ENCODE data around the gene PPM1H. TPM values are rescaled to one million over a fixed set of nuclear protein-coding genes. Genes with fewer than 3 reads are reported as not detected.

The PPM1H gene
- total RNA-seq, 1 experiment from 2014 or later: 0.04 TPM

DNA sequence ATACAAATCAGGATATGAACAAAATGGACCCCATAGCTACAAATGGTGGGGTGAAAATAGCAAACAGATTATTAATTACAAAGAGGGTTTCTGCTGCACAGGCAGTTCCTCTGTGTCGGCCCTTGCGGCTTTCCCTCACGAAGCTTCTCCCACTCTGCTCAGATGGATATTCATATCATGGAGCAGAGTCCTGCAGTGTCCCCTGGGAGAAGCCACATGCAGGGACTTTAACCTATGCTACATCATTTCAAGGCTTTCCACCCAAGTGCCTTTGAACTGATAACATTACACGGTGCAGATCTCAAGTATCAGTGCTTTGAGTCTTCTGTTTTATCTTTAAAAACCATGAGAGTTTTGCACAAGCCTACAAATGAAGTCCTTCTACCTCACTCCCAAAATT is 229.1 kb downstream of the PPM1H start:
- BruUV-seq (replicated peaks): no TSS peak
- Histone ChIP-seq H3K4me3 (ENCODE audit: low read depth, low read length, poor library complexity, severe bottlenecking) (no peak overlapping the region), H3K4me1 (ENCODE audit: insufficient read depth, low read length, poor library complexity, severe bottlenecking) (peaks cover 23% of the 10 kb centered on the region), H3K36me3 (ENCODE audit: insufficient read depth, low read length, poor library complexity, severe bottlenecking) (no peaks in the 10 kb centered on the region), H3K27ac (ENCODE audit: low read depth, low read length, poor library complexity, severe bottlenecking) (no peak overlapping the region), H3K27me3 (replicated peaks; ENCODE audit: insufficient read depth, low read depth, low read length, poor library complexity) (no peaks in the 10 kb centered on the region), H3K9me3 (ENCODE audit: low read depth, low read length, poor library complexity, severe bottlenecking) (no peaks in the 10 kb centered on the region)
- no peak for DNase-seq (ENCODE audit: low spot score)
- intact Hi-C loops (cut with micrococcal nuclease; ENCODE audit: unreplicated experiment): no loop called here
- ChIA-PET POLR2A (ENCODE audit: low non-redundant PET) (no interaction called here), CTCF (no interaction called here)
- TF ChIP-seq EZH2 (IDR thresholded peaks at IDR 0.05; ENCODE audit: borderline replicate concordance, low read depth, low read length, poor library complexity, severe bottlenecking): no peak
- TF ChIP-seq, protein P1, sequence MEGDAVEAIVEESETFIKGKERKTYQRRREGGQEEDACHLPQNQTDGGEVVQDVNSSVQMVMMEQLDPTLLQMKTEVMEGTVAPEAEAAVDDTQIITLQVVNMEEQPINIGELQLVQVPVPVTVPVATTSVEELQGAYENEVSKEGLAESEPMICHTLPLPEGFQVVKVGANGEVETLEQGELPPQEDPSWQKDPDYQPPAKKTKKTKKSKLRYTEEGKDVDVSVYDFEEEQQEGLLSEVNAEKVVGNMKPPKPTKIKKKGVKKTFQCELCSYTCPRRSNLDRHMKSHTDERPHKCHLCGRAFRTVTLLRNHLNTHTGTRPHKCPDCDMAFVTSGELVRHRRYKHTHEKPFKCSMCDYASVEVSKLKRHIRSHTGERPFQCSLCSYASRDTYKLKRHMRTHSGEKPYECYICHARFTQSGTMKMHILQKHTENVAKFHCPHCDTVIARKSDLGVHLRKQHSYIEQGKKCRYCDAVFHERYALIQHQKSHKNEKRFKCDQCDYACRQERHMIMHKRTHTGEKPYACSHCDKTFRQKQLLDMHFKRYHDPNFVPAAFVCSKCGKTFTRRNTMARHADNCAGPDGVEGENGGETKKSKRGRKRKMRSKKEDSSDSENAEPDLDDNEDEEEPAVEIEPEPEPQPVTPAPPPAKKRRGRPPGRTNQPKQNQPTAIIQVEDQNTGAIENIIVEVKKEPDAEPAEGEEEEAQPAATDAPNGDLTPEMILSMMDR (conservative IDR thresholded peaks at IDR 0.05; ENCODE audit: low read depth, low read length): no peak

DNA sequence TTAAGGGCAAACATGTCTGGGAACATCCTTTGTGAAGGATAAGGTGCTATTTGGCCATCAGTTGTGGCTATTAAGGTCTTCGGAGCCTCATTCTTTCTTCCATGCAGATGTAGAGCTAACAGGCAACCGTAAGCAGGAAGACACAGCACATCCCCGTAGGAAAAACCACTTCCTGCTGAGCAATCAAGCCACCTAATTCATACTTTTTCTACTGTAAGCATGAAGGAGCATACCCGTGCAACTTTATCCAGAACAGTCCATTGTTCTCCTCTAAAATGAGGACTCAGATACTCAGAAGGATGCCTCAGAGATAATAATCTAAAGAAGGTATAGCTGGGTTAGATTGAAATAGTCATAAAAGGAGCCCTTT is 232.0 kb downstream of the PPM1H start:
- intact Hi-C loops (cut with micrococcal nuclease; ENCODE audit: unreplicated experiment): no loop called here
- peak overlapping the region; percentile 56 for H3K27ac ChIP-seq (ENCODE audit: low read depth, low read length, poor library complexity, severe bottlenecking)
- no TSS peak for BruUV-seq (replicated peaks)
- H3K4me1 ChIP-seq (ENCODE audit: insufficient read depth, low read length, poor library complexity, severe bottlenecking): peaks cover 23% of the 10 kb centered on the region
- TF ChIP-seq EZH2 (IDR thresholded peaks at IDR 0.05; ENCODE audit: borderline replicate concordance, low read depth, low read length, poor library complexity, severe bottlenecking): no peak
- TF ChIP-seq, protein P1 (conservative IDR thresholded peaks at IDR 0.05; ENCODE audit: low read depth, low read length): no peak
- DNase-seq (ENCODE audit: low spot score): peak; percentile 66
- H3K36me3 ChIP-seq (ENCODE audit: insufficient read depth, low read length, poor library complexity, severe bottlenecking): no peaks in the 10 kb centered on the region
- ChIA-PET POLR2A (ENCODE audit: low non-redundant PET) (no interaction called here), CTCF (interaction anchor here (0.5 kb wide), 1 partner anchor 16 kb away, joined by 3 read pairs; no protein-coding TSS in a partner anchor)
- no peaks in the 10 kb centered on the region for H3K9me3 ChIP-seq (ENCODE audit: low read depth, low read length, poor library complexity, severe bottlenecking)
- H3K4me3 ChIP-seq (ENCODE audit: low read depth, low read length, poor library complexity, severe bottlenecking): no peak overlapping the region
- H3K27me3 ChIP-seq (replicated peaks; ENCODE audit: insufficient read depth, low read depth, low read length, poor library complexity): no peaks in the 10 kb centered on the region

DNA sequence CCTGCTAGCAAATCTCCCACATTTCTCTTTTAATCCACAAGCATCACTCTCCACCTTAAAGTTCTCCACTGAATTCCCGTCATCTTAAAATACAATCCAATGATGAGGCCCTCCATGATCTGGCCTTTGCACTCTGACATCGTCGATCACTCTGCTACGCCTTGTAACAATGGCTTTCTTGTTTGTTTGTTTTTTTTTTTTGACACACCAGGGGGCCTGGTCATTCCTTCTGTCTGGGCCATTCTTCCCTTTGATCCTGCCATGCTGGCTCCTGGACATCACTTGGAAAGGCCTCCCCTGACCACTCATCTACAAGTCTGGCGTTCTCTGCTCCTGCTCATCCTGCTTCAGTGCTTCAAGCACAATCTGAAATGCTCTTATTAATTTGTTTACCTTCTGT is 233.5 kb downstream of the PPM1H start:
- POLR2A ChIA-PET (ENCODE audit: low non-redundant PET): no interaction called here
- DNase-seq (ENCODE audit: low spot score): no peak
- Histone ChIP-seq H3K27ac (ENCODE audit: low read depth, low read length, poor library complexity, severe bottlenecking) (no peak overlapping the region), H3K4me1 (ENCODE audit: insufficient read depth, low read length, poor library complexity, severe bottlenecking) (peaks cover 23% of the 10 kb centered on the region), H3K27me3 (replicated peaks; ENCODE audit: insufficient read depth, low read depth, low read length, poor library complexity) (no peaks in the 10 kb centered on the region), H3K36me3 (ENCODE audit: insufficient read depth, low read length, poor library complexity, severe bottlenecking) (no peaks in the 10 kb centered on the region), H3K4me3 (ENCODE audit: low read depth, low read length, poor library complexity, severe bottlenecking) (no peak overlapping the region), H3K9me3 (ENCODE audit: low read depth, low read length, poor library complexity, severe bottlenecking) (no peaks in the 10 kb centered on the region)
- CTCF ChIA-PET: interaction anchor here (0.7 kb wide), 1 partner anchor 24 kb away, joined by 3 read pairs; no protein-coding TSS in a partner anchor
- BruUV-seq (replicated peaks): no TSS peak
- intact Hi-C loops (cut with micrococcal nuclease; ENCODE audit: unreplicated experiment): no loop called here
- TF ChIP-seq, protein P1 (conservative IDR thresholded peaks at IDR 0.05; ENCODE audit: low read depth, low read length): no peak
- no peak for TF ChIP-seq EZH2 (IDR thresholded peaks at IDR 0.05; ENCODE audit: borderline replicate concordance, low read depth, low read length, poor library complexity, severe bottlenecking)

All from A673 (cell line).